Caco-2 (cell line): Measurements from ENCODE around the gene LLGL1. TPM values are rescaled to one million over a fixed set of nuclear protein-coding genes. Genes with fewer than 3 reads are reported as not detected.

Source experiments
- BruUV-seq: library from RNA; stranded (reverse); fragments of 400-500 nt; replicated peaks from 2 replicates; lab custom pipeline; 2021; lab: Mats Ljungman, UMichigan
- CTCF ChIA-PET: fragments of 300-600 bp; sonication (Branson Sonifier 250); formaldehyde crosslinking; loops from one replicate; lab custom pipeline; 2022; ENCODE audit warnings: antibody characterized with exemption; lab: Charles Lee
- POLR2A ChIA-PET: fragments of 300-600 bp; sonication (Branson Sonifier 250); formaldehyde crosslinking; loops from one replicate; lab custom pipeline; 2022; ENCODE audit warnings: antibody characterized with exemption; lab: Charles Lee
- DNase-seq, 2 experiments: peaks; one replicate each; pipeline versions ENCODE4 v3.0.0 to v3.0.0-alpha.2; 2020 to 2022
- H3K27me3 ChIP-seq: replicated peaks from 2 replicates; pipeline ENCODE4 v1.6.0; 2011; ENCODE audit warnings: low read length; ENCODE audit not compliant: control insufficient read depth, insufficient read depth
- H3K36me3 ChIP-seq: 2 replicates; pipeline ENCODE4 v1.5.1; 2011; ENCODE audit warnings: low read length; ENCODE audit not compliant: control insufficient read depth, insufficient read depth
- H3K4me1 ChIP-seq: fragments of 250-450 bp; sonication (Bioruptor Pico); 2 replicates; pipeline ENCODE4 v1.5.1; 2020; ENCODE audit warnings: mild to moderate bottlenecking
- H3K4me3 ChIP-seq: 2 replicates; pipeline ENCODE4 v1.5.1; 2011; ENCODE audit warnings: low read depth, mild to moderate bottlenecking, control low read depth, low read length
- H3K9me3 ChIP-seq: fragments of 250-450 bp; sonication (Bioruptor Pico); 2 replicates; pipeline ENCODE4 v1.5.1; 2020; ENCODE audit warnings: mild to moderate bottlenecking, moderate library complexity
- H3K27ac Mint-ChIP-seq: one replicate; pipeline ENCODE4 v1.8.0; 2022; ENCODE audit warnings: mixed read lengths; ENCODE audit not compliant: unreplicated experiment
- H3K27me3 Mint-ChIP-seq: one replicate; pipeline ENCODE4 v1.8.0; 2022; ENCODE audit warnings: mixed read lengths; ENCODE audit not compliant: insufficient read depth, unreplicated experiment
- H3K36me3 Mint-ChIP-seq: one replicate; pipeline ENCODE4 v1.8.0; 2022; ENCODE audit warnings: mild to moderate bottlenecking, mixed read lengths; ENCODE audit not compliant: insufficient read depth, unreplicated experiment
- H3K4me1 Mint-ChIP-seq: one replicate; pipeline ENCODE4 v1.8.0; 2022; ENCODE audit warnings: low read depth, mixed read lengths; ENCODE audit not compliant: unreplicated experiment
- H3K4me3 Mint-ChIP-seq: one replicate; pipeline ENCODE4 v1.8.0; 2022; ENCODE audit warnings: mild to moderate bottlenecking, moderate library complexity, mixed read lengths; ENCODE audit not compliant: unreplicated experiment
- H3K9me3 Mint-ChIP-seq: one replicate; pipeline ENCODE4 v1.8.0; 2022; ENCODE audit warnings: mixed read lengths; ENCODE audit not compliant: unreplicated experiment
- intact Hi-C: fragments of 100-400 bp; cut with micrococcal nuclease; formaldehyde crosslinking; loops from one replicate; pipeline ENCODE4 v1.10.0; 2022; ENCODE audit not compliant: unreplicated experiment
- total RNA-seq: library from RNA; stranded (reverse); gene quantifications from 2 replicates; pipeline ENCODE4 v1.2.3, GENCODE V29; 2022
- TF ChIP-seq, protein P1 (sequence below), 2 experiments: fragments of 200-600 bp in 1 of 2; IDR thresholded peaks; 1 replicate in 1 of 2; 2 replicates in 1 of 2; pipeline versions ENCODE4 v1.5.1 to v1.8.0; 2011 to 2022; ENCODE audit warnings: antibody characterized with exemption in 1 of 2, control low read depth in 1 of 2, inconsistent platforms in 1 of 2, low read depth in 1 of 2, low read length in 1 of 2, mild to moderate bottlenecking in 1 of 2, moderate library complexity in 1 of 2; ENCODE audit not compliant: insufficient read depth in 1 of 2, severe bottlenecking in 1 of 2, unreplicated experiment in 1 of 2

LLGL1 gene
- total RNA-seq, 1 experiment from 2014 or later, result 41.3 TPM

GRCh38 chr17:18218756-18219415 lies 6.5 kb upstream of the LLGL1 start:
- intact Hi-C loops, result no loop called here
- no peak for DNase-seq
- no peaks in the 10 kb centered on the region for H3K36me3 Mint-ChIP-seq
- CTCF ChIA-PET, result interaction anchor here (1.0 to 1.3 kb wide), 2 partner anchors 16 to 76 kb away, joined by 3 read pairs; no protein-coding TSS in a partner anchor
- no peak overlapping the region for H3K27ac Mint-ChIP-seq
- no peaks in the 10 kb centered on the region for H3K9me3 ChIP-seq
- no peak overlapping the region for H3K4me3 ChIP-seq
- BruUV-seq, result no TSS peak
- H3K4me1 ChIP-seq, result no peaks in the 10 kb centered on the region
- no peaks in the 10 kb centered on the region for H3K27me3 ChIP-seq
- H3K36me3 ChIP-seq, result no peaks in the 10 kb centered on the region
- POLR2A ChIA-PET, result no interaction called here
- no peaks in the 10 kb centered on the region for H3K27me3 Mint-ChIP-seq
- H3K4me3 Mint-ChIP-seq, result no peak overlapping the region
- no peaks in the 10 kb centered on the region for H3K4me1 Mint-ChIP-seq
- TF ChIP-seq, protein P1, sequence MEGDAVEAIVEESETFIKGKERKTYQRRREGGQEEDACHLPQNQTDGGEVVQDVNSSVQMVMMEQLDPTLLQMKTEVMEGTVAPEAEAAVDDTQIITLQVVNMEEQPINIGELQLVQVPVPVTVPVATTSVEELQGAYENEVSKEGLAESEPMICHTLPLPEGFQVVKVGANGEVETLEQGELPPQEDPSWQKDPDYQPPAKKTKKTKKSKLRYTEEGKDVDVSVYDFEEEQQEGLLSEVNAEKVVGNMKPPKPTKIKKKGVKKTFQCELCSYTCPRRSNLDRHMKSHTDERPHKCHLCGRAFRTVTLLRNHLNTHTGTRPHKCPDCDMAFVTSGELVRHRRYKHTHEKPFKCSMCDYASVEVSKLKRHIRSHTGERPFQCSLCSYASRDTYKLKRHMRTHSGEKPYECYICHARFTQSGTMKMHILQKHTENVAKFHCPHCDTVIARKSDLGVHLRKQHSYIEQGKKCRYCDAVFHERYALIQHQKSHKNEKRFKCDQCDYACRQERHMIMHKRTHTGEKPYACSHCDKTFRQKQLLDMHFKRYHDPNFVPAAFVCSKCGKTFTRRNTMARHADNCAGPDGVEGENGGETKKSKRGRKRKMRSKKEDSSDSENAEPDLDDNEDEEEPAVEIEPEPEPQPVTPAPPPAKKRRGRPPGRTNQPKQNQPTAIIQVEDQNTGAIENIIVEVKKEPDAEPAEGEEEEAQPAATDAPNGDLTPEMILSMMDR (IDR thresholded peaks at IDR 0.05; ENCODE audit: insufficient read depth in 1 of 2, low read depth in 1 of 2, low read length in 1 of 2, severe bottlenecking in 1 of 2, unreplicated experiment in 1 of 2), result no peak
- H3K9me3 Mint-ChIP-seq, result no peaks in the 10 kb centered on the region

DNA sequence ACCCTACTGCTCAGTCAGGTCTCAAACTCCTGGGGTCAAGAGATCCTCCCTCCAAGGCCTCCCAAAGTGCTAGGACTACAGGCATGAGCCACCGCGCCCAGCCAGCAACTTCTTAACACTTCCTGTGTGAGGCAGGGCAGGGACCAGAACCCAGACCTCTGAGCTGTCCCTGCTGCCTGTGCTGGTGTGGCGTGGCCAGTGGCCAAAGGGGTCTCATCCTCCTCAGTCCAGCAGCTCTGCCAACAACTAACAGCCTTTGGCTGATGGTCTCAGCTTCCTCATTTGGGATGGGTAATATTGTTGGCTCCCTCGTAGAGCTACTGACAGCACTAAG lies 1.4 kb upstream of the LLGL1 start:
- peaks cover 21% of the 10 kb centered on the region for H3K4me1 Mint-ChIP-seq
- Histone ChIP-seq H3K9me3 (no peaks in the 10 kb centered on the region), H3K4me1 (peaks cover 21% of the 10 kb centered on the region), H3K27me3 (no peaks in the 10 kb centered on the region), H3K4me3 (no peak overlapping the region), H3K36me3 (no peaks in the 10 kb centered on the region)
- BruUV-seq, result no TSS peak
- TF ChIP-seq, protein P1 (IDR thresholded peaks at IDR 0.05; ENCODE audit: insufficient read depth in 1 of 2, low read depth in 1 of 2, low read length in 1 of 2, severe bottlenecking in 1 of 2, unreplicated experiment in 1 of 2), result no peak
- no peaks in the 10 kb centered on the region for H3K27me3 Mint-ChIP-seq
- H3K36me3 Mint-ChIP-seq, result peaks cover 6% of the 10 kb centered on the region
- POLR2A ChIA-PET, result interaction anchor here (0.6 kb wide), 2 partner anchors 46 to 140 kb away, joined by 3 to 4 read pairs; no protein-coding TSS in a partner anchor
- no peak for DNase-seq
- no peak overlapping the region for H3K4me3 Mint-ChIP-seq
- CTCF ChIA-PET, result no interaction called here
- no peaks in the 10 kb centered on the region for H3K9me3 Mint-ChIP-seq
- no peak overlapping the region for H3K27ac Mint-ChIP-seq
- intact Hi-C loops, result loop anchor here (2.0 kb wide), 1 partner anchor 41 kb away; the partner anchor contains the start of gene ALKBH5

DNA sequence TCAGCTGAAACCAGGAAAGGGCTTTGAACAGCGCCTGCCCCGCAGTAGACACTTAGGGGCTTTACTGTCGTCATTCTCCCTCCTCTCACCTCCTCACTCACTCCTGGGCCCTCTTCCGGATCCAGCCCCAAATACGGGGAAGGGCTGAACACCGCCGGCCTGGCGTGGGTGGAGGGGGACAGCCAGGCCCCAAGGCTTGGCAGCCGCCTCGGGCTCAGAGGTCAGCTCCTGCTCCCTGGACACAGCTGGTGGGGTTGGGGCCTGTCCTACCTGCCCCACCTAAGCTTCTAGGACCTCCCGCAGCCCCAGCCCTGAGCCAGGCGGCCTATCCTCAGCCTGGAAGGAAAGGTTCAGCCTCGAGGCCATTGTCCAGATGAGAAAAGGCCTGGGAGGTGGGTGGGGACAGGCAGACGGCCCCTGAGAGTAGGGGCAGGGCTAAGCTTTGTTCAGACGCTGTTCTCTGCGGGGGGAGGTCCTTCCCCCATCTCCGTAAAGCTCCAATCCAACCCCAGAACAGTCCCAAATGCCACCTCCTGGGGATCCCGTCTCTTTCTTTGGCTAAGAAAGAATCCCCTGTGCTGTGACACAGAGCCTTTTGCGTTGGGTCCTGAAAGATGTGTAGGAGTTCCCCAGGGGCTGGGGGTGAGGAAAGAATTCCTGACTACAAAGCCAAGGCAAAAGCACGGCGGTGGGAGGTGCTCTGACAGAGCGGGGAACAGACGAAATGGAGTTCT lies 881 bp upstream of the LLGL1 start:
- no peaks in the 10 kb centered on the region for H3K27me3 Mint-ChIP-seq
- no peaks in the 10 kb centered on the region for H3K9me3 ChIP-seq
- DNase-seq, result no peak
- POLR2A ChIA-PET, result interaction anchor here (0.6 kb wide), 2 partner anchors 47 to 140 kb away, joined by 3 to 4 read pairs; no protein-coding TSS in a partner anchor
- CTCF ChIA-PET, result no interaction called here
- H3K9me3 Mint-ChIP-seq, result no peaks in the 10 kb centered on the region
- peaks cover 21% of the 10 kb centered on the region for H3K4me1 Mint-ChIP-seq
- peak overlapping the region; percentile 80 for H3K27ac Mint-ChIP-seq
- H3K27me3 ChIP-seq, result no peaks in the 10 kb centered on the region
- H3K4me1 ChIP-seq, result peaks cover 21% of the 10 kb centered on the region
- H3K4me3 Mint-ChIP-seq, result peak overlapping the region; percentile 99
- peaks cover 6% of the 10 kb centered on the region for H3K36me3 Mint-ChIP-seq
- intact Hi-C loops, result loop anchor here (2.0 kb wide), 1 partner anchor 42 kb away; the partner anchor contains the start of gene ALKBH5
- TF ChIP-seq, protein P1 (IDR thresholded peaks at IDR 0.05; ENCODE audit: insufficient read depth in 1 of 2, low read depth in 1 of 2, low read length in 1 of 2, severe bottlenecking in 1 of 2, unreplicated experiment in 1 of 2), result no peak
- H3K36me3 ChIP-seq, result no peaks in the 10 kb centered on the region
- no TSS peak for BruUV-seq
- peak overlapping the region; percentile 32 for H3K4me3 ChIP-seq
